GM19468 (cell line): ENCODE data around the gene HEYL.

ENCODE experiments used
- ATAC-seq: cut with Tn5 transposase; IDR thresholded peaks from one replicate; pipeline ENCODE4 v1.9.1; 2021; ENCODE audit warnings: mild to moderate bottlenecking, moderate library complexity, moderate number of reproducible peaks; ENCODE audit not compliant: unreplicated experiment; ENCODE audit errors: extremely low read depth

The HEYL gene

GRCh38 chr1:39642796-39643195 is 3.4 kb upstream of the HEYL start:
- ATAC-seq: no peak

- ATAC-seq: no peak
Observed at GRCh38 chr1:39640861-39641260, 1.4 kb upstream of the HEYL start.

GRCh38 chr1:39638965-39639304 is 508 bp downstream of the HEYL start:
- ATAC-seq: no peak

GRCh38 chr1:39637361-39637760 is 2.1 kb downstream of the HEYL start:
- ATAC-seq: no peak

- ATAC-seq: no peak
Observed at GRCh38 chr1:39635871-39636210, 3.6 kb downstream of the HEYL start.

GRCh38 chr1:39635205-39635870 is 4.1 kb downstream of the HEYL start:
- no peak for ATAC-seq

- ATAC-seq: no peak
Observed at GRCh38 chr1:39633422-39633821, 6.0 kb downstream of the HEYL start.

GRCh38 chr1:39632682-39633417 is 6.6 kb downstream of the HEYL start:
- ATAC-seq: no peak

GRCh38 chr1:39632323-39632681 is 7.1 kb downstream of the HEYL start:
- no peak for ATAC-seq

- ATAC-seq: no peak
Observed at GRCh38 chr1:39631361-39632322, 7.8 kb downstream of the HEYL start.

GRCh38 chr1:39628807-39629350 is 10.6 kb downstream of the HEYL start:
- ATAC-seq: no peak

- no peak for ATAC-seq
Observed at GRCh38 chr1:39626646-39627045, 12.8 kb downstream of the HEYL start.

GRCh38 chr1:39625462-39626273 is 13.8 kb downstream of the HEYL start:
- ATAC-seq: no peak

- ATAC-seq: no peak
Observed at GRCh38 chr1:39625009-39625408, 14.4 kb downstream of the HEYL start.

- ATAC-seq: no peak
Observed at GRCh38 chr1:39623053-39623452, 16.4 kb downstream of the HEYL start.

GRCh38 chr1:39622427-39622826 is 17.0 kb downstream of the HEYL start:
- no peak for ATAC-seq

- ATAC-seq: no peak
Observed at GRCh38 chr1:39620659-39621165, 18.7 kb downstream of the HEYL start.

GRCh38 chr1:39617488-39618049 is 21.9 kb downstream of the HEYL start:
- ATAC-seq: no peak

- no peak for ATAC-seq
Observed at GRCh38 chr1:39615086-39615673, 24.3 kb downstream of the HEYL start.
